Neural crest cell (in vitro differentiated cells): ENCODE results near the gene STAU1. TPM values are rescaled to one million over a fixed set of nuclear protein-coding genes. Genes with fewer than 3 reads are reported as not detected.
"Not testable (repeated sequence)": the region's sequence is repeated elsewhere in the genome, so short reads cannot be mapped to it uniquely, and the experiment has no call there.

ENCODE experiments used
- DNase-seq: peaks from one replicate; pipeline ENCODE4 v3.0.0; 2021; ENCODE audit warnings: low read depth, mixed read lengths, low spot score
- H3K27ac Mint-ChIP-seq: one replicate; pipeline ENCODE4 v1.8.0; 2021; ENCODE audit warnings: mild to moderate bottlenecking, mixed read lengths; ENCODE audit not compliant: unreplicated experiment
- H3K27me3 Mint-ChIP-seq: 2 replicates; pipeline ENCODE4 v1.8.0; 2021; ENCODE audit warnings: low read depth, mild to moderate bottlenecking, mixed read lengths
- H3K36me3 Mint-ChIP-seq: 2 replicates; pipeline ENCODE4 v1.8.0; 2021; ENCODE audit warnings: low read depth, mild to moderate bottlenecking, mixed read lengths
- H3K4me1 Mint-ChIP-seq: 2 replicates; pipeline ENCODE4 v1.8.0; 2021; ENCODE audit warnings: mixed read lengths
- H3K4me3 Mint-ChIP-seq: one replicate; pipeline ENCODE4 v1.8.0; 2021; ENCODE audit warnings: mild to moderate bottlenecking, mixed read lengths
- H3K9me3 Mint-ChIP-seq: 2 replicates; pipeline ENCODE4 v1.8.0; 2021; ENCODE audit warnings: mixed read lengths
- CTCF ChIP-seq: fragments of 200-600 bp; sonication (generic); conservative IDR thresholded peaks from 2 replicates; pipeline ENCODE4 v1.5.0; 2021; ENCODE audit warnings: antibody characterized with exemption, mild to moderate bottlenecking
- total RNA-seq: library from RNA; stranded (reverse); gene quantifications from 2 replicates; pipeline ENCODE4 v1.2.1, GENCODE V29; 2021

Gene STAU1
- total RNA-seq, 1 donor from 2014 or later = 102 TPM

GRCh38 chr20:49203746-49204145, 15.6 kb upstream of the STAU1 start:
- Mint-ChIP-seq H3K27ac (no peak overlapping the region), H3K9me3 (no peaks in the 10 kb centered on the region)

GRCh38 chr20:49203011-49203410, 14.9 kb upstream of the STAU1 start:
- TF ChIP-seq CTCF = no peak
- Mint-ChIP-seq H3K27ac (no peak overlapping the region), H3K9me3 (no peaks in the 10 kb centered on the region), H3K4me3 (no peak overlapping the region), H3K4me1 (no peaks in the 10 kb centered on the region), H3K27me3 (no peaks in the 10 kb centered on the region), H3K36me3 (no peaks in the 10 kb centered on the region)
- no peak for DNase-seq

More at GRCh38 chr20:49203746-49204145, 15.6 kb upstream of the STAU1 start:
- no peaks in the 10 kb centered on the region for H3K36me3 Mint-ChIP-seq
- DNase-seq = no peak
- H3K27me3 Mint-ChIP-seq = no peaks in the 10 kb centered on the region
- no peak overlapping the region for H3K4me3 Mint-ChIP-seq
- no peak for TF ChIP-seq CTCF
- no peaks in the 10 kb centered on the region for H3K4me1 Mint-ChIP-seq

DNA sequence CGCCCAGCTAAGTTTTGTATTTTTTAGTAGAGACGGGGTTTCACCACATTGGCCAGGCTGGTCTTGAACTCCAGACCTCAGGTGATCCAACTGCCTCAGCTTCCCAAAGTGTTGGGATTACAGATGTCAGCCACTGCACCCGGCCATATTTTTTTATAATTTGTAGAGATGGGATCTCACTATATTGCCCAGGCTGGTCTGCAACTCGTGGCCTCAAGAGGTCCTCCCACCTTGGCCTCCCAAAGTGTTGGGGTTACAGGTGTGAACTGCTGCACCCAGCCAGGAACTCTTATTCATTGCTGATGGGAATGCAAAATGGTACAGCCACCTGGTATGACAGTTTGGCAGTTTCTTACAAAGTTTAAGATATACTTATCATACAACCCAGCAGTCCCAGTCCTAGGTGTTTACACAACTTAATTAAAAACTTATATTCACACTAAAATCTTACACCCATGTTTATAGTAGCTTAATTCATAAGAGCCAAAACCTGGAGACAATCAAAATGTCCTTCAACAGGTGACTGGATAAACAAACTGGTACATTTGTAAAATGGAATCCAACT, 11.7 kb upstream of the STAU1 start:
- Mint-ChIP-seq H3K9me3 (no peaks in the 10 kb centered on the region), H3K27me3 (no peaks in the 10 kb centered on the region), H3K4me1 (no peaks in the 10 kb centered on the region), H3K4me3 (no peak overlapping the region), H3K27ac (no peak overlapping the region), H3K36me3 (no peaks in the 10 kb centered on the region)
- no peak for DNase-seq
- TF ChIP-seq CTCF = no peak

GRCh38 chr20:49192944-49193518, 4.9 kb upstream of the STAU1 start:
- not testable (repeated sequence) for H3K9me3 Mint-ChIP-seq

GRCh38 chr20:49187330-49187850, 744 bp downstream of the STAU1 start:
- TF ChIP-seq CTCF = no peak

More at GRCh38 chr20:49192944-49193518, 4.9 kb upstream of the STAU1 start:
- not testable (repeated sequence) for H3K27me3 Mint-ChIP-seq, DNase-seq, H3K27ac Mint-ChIP-seq, H3K36me3 Mint-ChIP-seq, H3K4me1 Mint-ChIP-seq, H3K4me3 Mint-ChIP-seq

More at GRCh38 chr20:49187330-49187850, 744 bp downstream of the STAU1 start:
- Mint-ChIP-seq H3K4me3 (peak overlapping the region; percentile 91), H3K27ac (peak overlapping the region; percentile 45), H3K9me3 (no peaks in the 10 kb centered on the region), H3K4me1 (peaks cover 43% of the 10 kb centered on the region), H3K27me3 (peaks cover 2% of the 10 kb centered on the region), H3K36me3 (no peaks in the 10 kb centered on the region)
- DNase-seq = no peak
